Testis (tissue), 2 donors: ENCODE results near the gene DDX24.

Experiments
- POLR2A ChIP-seq: fragments of 450-650 bp; IDR thresholded peaks from one replicate; pipeline ENCODE4 v1.6.1; 2017; ENCODE audit warnings: antibody characterized with exemption, mild to moderate bottlenecking, moderate library complexity
- TF ChIP-seq, protein P1 (sequence below), 3 experiments: fragments of 450-650 bp in 2 of 3; fragments of 200-600 bp in 1 of 3; sonication (generic) in 1 of 3; IDR thresholded peaks; one replicate each; pipeline ENCODE4 v1.5.1; 2016 to 2019; ENCODE audit warnings: antibody characterized with exemption in 3 of 3, mild to moderate bottlenecking in 2 of 3, moderate library complexity in 1 of 3

DNA sequence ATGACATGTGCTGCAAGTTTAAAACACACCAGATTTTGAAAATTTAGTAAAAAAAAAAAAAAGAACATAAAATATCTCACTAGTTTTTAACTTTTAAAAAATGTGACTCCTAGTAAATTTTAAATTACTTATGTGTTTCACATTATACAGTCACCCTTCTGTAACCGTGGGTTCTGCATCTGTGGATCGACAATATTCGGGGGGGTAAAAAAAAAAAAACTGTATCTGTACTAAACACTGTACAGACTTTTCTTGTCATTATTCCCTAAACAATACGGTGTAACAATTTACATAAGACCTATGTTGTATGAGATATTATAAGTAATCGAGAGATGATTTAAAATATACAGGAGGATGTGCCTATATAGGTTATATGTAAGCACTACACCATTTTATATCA lies 3.2 kb downstream of the DDX24 start:
- TF ChIP-seq, protein P1, sequence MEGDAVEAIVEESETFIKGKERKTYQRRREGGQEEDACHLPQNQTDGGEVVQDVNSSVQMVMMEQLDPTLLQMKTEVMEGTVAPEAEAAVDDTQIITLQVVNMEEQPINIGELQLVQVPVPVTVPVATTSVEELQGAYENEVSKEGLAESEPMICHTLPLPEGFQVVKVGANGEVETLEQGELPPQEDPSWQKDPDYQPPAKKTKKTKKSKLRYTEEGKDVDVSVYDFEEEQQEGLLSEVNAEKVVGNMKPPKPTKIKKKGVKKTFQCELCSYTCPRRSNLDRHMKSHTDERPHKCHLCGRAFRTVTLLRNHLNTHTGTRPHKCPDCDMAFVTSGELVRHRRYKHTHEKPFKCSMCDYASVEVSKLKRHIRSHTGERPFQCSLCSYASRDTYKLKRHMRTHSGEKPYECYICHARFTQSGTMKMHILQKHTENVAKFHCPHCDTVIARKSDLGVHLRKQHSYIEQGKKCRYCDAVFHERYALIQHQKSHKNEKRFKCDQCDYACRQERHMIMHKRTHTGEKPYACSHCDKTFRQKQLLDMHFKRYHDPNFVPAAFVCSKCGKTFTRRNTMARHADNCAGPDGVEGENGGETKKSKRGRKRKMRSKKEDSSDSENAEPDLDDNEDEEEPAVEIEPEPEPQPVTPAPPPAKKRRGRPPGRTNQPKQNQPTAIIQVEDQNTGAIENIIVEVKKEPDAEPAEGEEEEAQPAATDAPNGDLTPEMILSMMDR (IDR thresholded peaks at IDR 0.05) = no peak
- TF ChIP-seq POLR2A = no peak
